ENCODE data around the gene ITIH2.
A peak's percentile ranks its signal among the peaks of the same experiment; 100 is the strongest.

Gene ITIH2

DNA sequence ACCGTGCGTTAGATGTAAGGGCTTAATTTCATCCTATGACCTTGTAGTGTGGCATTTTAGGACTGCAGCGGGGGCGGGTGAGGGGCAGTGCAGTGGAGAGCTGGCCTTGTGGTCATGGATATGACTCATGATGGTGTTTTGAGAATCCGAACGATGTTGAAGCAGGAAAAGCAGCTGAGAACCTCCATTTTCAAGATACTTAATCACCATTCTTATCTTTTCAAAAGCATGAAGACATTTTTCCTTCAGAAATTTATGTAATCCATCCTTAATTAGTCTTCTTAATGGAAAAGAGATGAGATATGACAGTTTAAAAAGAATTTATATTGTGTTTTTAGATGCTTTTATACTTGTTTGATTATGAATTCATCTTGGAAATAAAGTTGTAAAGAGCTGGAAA, 94.5 kb downstream of the ITIH2 start:
- TF ChIP-seq, protein P1, sequence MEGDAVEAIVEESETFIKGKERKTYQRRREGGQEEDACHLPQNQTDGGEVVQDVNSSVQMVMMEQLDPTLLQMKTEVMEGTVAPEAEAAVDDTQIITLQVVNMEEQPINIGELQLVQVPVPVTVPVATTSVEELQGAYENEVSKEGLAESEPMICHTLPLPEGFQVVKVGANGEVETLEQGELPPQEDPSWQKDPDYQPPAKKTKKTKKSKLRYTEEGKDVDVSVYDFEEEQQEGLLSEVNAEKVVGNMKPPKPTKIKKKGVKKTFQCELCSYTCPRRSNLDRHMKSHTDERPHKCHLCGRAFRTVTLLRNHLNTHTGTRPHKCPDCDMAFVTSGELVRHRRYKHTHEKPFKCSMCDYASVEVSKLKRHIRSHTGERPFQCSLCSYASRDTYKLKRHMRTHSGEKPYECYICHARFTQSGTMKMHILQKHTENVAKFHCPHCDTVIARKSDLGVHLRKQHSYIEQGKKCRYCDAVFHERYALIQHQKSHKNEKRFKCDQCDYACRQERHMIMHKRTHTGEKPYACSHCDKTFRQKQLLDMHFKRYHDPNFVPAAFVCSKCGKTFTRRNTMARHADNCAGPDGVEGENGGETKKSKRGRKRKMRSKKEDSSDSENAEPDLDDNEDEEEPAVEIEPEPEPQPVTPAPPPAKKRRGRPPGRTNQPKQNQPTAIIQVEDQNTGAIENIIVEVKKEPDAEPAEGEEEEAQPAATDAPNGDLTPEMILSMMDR (conservative IDR thresholded peaks at IDR 0.05; ENCODE audit: control insufficient read depth, insufficient read depth, low read depth, low read length), result no peak
- DNase-seq (ENCODE audit: low read depth), result peak; percentile 91
- no peak overlapping the region for H3K4me3 ChIP-seq (ENCODE audit: control insufficient read depth, low read depth, low read length)

Measured in fibroblast of mammary gland (primary cell).